DMS 273 (cell line): ENCODE results near the gene TPR.
A peak's percentile ranks its signal among the peaks of the same experiment; 100 is the strongest.
"Not testable (repeated sequence)": the region's sequence is repeated elsewhere in the genome, so short reads cannot be mapped to it uniquely, and the experiment has no call there.

Source experiments
- DNase-seq: peaks from one replicate; lab custom pipeline; 2025; ENCODE audit not compliant: unreplicated experiment; lab: John Stamatoyannopoulos, UW

TPR gene

DNA sequence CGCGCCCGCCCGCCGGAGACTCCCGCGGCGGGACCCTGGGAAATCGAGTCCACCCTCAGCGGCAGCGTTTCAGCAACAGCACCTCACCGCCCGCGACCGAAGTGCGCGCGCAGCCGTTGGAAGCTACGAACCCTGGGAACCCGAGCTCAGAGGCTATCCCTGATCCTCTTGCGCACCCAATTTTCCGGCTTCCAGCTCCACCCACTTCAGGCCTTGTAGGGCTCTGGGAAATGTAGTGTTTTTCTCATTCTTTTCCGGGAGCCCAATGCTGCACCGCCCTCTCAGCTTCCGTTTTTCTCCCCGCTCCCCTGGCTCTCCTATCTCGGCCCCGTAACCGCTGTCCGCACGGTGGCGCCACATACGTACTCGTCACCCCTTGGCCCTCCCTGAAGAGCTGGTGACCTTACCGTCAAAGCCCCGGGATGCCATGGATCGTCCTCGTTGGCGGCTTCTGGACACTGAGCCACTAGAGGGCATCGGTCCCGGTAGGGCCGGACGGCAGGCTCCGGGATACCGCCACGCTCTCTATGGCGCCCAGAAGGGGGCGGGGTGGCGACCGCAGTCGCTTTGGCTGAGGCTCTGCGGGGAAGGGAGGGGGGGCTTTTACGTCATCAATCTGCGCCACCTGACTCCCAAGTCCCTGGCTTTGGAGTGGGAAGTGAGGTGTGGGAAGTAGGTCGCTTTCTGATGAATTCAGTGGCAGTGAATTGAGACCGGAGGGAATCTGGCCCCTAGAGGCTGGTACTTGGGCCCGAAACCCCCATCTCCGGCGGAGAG is at the start of gene TPR, which contains the start of gene ODR4:
Gene TPR (minus strand): TSS at position 102 of the 777 bp plus-strand sequence. CDS start 225 bp downstream, outside the sequence.
Gene ODR4 (plus strand): TSS at position 687 of the 777 bp plus-strand sequence. CDS start 3,948 bp downstream, outside the sequence.
- peak; percentile 99 for DNase-seq

DNA sequence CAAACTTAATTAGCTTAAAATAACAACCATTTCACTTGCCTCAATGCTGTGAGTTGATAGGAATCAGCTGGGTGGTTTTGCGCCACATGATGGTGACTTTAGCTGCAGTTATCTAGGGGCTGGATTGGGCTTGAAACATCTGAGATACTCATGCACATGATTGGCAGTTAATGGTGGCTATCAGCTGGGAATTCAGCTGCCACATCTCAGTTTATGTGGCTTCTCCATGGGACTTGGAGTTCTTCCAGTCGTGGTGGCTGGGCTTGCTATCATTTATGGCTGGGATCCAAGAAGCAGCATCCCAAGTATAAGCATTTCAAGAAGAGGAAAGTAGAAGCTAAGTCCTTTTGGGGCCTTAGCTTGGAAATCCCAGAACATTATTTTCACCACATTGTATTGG is 49.5 kb upstream of the TPR start:
- peak; percentile 11 for DNase-seq

DNA sequence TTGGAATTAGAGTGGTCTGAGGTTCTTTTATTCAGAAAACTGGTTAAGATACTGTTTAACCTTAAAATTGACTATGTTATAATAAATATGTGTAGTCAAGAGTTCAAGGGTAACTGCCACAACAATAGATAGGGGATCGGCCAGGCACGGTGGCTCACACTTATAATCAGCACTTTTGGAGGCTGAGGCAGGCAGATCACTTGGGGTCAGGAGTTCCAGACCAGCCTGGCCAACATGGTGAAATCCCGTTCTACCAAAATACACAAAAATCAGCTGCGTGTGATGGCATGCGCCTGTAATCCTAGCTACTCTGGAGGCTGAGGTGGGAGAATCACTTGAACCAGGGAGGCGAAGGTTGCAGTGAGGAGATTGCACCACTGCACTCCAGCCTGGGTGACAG is 46.4 kb upstream of the TPR start:
- DNase-seq, result no peak

DNA sequence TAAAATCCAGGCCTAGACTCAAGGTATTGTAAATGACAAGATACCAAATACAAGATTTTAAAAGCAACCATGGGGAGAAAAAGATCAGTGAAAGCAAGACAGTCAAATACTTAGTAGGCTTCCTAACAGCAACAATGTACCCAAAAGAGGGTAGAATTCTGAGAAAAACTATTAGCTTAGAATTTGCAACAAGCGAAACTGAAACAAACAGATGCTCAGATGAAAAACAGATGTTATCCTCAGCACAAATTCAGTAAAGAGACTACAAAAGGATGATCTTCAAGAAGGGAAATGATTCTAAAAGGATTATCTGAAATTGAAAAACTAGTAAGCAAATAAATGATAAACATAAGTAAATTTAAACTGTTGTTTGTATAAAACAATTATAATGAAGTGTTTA is 45.9 kb upstream of the TPR start:
- no peak for DNase-seq

DNA sequence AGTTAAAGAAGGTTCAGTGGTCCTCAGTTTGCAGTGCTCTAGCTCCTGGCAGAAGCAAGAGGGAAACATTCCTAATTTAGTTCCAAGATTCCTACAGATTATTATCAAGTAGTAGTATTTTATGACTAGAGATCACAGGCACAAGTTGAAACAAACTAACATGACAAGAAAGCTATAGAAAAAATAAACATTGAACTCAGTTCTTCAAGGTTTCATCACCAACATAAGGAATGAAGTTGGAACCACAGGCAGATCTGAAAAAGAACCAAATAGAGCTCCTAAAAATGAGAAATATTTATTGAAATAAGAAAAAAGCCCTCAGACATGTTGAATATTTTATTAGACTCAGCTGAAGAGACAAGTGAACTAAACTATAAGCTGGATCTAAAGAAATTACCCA is 45.3 kb upstream of the TPR start:
- DNase-seq, result no peak

DNA sequence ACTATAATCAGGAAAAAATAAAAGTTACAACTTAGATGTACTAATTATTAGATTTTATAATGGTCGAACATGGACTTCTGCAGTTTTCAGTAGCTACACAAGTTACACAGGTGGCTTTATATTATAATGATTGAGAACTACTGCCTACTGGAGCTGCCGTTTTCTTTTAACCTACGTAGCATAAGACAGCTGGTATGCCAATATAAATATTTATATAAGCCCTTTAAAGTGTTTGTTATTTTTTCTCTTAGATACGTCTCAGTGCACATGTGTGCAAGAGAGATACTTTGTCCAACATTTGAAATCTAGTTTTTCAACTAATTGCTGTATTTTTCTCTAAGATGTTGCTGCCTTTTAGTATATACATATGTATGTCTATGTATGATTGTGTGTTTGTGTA is 43.5 kb upstream of the TPR start:
- no peak for DNase-seq

DNA sequence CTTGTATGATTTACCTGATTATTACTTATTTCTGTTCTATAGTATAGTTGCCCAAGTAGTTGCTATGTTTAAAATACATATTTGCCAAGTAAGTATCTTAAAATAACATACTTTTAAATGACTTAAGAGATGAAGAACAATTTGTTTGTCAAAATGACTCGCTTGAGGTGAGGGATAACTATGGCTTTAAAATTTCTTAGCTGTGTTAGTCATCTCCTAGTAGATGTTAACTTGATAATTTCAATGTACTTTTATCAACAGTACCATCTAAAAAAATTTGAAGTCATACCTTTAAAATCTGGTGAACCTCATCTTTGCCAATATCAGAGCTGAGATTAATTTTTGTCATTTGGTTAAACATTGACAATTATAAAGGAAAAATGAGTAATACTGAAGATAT is 38.3 kb upstream of the TPR start:
- DNase-seq, result no peak

DNA sequence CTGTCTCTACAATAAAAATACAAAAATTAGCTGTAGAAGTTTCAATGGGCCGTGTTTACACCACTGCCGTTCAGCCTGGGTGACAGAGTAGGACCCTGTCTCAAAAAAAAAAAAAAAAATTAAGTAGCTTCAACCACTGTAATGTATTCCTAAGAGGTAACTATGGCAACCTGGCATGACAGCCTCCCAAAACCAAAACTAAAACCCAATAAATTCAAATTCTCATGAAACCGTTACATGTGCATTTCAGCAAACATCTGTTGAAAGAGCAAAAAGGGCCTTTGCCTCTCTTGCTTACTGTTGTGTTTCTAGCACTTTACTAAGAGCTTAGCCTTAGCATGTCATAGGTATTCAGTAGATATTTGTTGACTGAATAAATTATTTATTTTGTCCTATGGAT is 34.0 kb upstream of the TPR start:
- no peak for DNase-seq

DNA sequence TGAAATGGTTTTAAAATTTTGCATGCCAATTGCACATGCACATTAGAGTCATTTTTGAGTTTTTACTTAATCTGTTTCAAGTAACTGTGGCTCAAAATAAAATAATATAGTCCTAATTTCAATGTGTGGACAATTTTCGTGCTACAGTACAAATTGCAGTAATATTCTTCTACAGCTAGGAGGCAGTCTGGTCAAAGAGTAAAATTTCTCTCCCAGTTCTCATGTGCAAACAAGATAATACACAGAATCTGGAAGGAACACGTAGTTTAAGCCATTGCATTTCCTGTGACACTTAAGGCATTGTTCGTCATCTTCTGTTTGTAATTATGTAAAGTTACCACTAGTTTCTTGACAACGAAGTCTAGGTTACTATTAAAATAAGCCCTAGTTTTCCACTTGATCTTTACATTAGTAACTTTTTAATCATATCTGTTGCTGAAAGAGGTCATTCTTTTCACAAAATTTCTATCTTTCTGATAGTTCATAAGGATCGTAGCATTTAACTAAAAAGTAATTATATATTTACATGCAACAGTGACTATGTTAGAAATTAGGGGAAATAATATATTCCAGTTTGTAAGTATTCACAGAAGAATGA is 29.5 kb upstream of the TPR start:
- peak; percentile 38 for DNase-seq

DNA sequence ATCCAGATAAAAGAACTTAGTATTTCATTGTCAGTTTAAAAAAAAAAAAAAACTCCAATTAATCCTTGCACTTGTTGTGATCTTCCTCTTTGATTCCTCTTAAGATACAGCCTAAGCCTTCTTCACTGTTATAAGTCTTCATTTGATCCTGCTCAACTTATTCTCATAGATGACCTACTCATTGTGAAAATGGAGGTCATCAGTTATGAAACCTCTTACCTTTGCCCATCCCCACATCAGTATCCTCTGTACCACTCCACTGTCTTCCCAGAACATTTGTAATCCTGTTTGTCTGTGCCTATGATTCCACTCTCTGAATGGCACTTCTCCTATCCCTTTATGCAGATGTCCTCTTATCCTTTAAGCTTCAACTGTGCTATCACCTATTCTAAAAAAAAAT is 28.6 kb upstream of the TPR start:
- DNase-seq, result no peak

DNA sequence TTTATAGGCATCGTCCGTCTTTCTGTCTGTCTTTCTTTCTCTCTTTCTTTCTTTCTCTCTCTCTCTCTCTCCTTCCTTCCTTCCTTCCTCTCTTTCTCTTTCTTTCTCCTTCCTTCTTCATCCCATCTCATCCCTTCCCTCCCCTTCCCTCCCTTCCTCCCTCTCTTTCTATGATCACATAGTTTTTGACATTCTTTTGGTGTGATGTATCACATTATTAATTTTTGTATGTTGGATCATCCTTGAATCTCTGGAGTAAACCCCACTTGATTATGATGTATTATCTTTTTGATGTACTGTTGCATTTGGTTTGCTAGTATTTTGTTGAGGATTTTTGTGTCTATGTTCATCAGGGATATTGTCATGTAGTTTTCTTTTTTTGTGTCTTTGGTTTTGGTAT is 26.4 kb upstream of the TPR start:
- DNase-seq, result not testable (repeated sequence)

DNA sequence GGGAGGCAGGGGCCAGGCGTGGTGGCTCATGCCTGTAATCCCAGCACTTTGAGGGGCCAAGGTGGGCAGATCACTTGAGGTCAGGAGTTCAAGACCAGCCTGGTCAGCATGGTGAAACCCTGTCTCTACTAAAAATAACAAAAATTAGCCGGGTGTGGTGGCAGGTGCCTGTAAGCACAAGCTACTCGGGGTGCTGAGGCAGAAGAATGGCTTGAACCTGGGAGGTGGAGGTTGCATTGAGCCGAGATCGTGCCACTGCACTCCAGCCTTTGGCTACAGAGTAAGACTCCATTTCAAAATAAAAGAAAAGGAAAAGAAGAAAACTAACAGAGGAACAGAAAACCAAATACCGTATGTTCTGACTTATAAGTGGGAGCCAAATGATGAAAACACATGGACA is 17.7 kb upstream of the TPR start:
- DNase-seq, result not testable (repeated sequence)

DNA sequence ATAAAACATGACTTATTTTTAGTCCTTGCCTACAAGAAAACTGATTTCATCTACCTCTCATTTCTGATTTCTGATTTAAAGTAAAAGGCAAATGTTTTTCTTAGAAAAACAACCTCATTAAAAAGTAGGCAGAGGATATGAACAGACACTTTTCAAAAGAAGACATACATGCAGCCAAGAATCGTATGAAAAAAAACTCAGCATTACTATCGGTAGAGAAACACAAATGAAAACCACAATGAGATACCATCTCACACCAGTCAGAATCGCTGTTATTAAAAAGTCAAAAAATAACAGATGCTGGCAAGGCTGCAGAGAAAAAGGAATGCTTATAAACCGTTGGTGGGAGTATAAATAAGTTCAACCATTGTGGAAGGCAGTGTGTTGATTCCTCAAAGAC is 16.8 kb upstream of the TPR start:
- no peak for DNase-seq

DNA sequence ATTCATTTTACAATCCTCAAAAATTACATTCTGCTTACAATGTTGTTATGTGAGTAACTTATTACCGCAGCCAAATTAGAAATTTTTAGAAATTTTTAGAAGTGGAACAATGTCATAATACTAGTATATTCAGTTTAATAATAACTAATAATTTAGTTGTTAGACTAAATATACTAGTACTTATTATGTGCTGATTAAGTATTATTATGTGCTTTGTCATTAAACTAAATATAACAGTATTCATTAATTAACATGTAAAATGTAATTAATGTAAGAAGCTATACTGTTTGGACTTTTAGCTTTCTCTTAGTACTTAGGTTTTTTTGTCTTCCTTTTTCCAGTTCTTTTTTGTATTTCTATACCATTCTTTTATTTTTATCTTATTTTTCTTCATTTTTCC is 15.9 kb upstream of the TPR start:
- no peak for DNase-seq

DNA sequence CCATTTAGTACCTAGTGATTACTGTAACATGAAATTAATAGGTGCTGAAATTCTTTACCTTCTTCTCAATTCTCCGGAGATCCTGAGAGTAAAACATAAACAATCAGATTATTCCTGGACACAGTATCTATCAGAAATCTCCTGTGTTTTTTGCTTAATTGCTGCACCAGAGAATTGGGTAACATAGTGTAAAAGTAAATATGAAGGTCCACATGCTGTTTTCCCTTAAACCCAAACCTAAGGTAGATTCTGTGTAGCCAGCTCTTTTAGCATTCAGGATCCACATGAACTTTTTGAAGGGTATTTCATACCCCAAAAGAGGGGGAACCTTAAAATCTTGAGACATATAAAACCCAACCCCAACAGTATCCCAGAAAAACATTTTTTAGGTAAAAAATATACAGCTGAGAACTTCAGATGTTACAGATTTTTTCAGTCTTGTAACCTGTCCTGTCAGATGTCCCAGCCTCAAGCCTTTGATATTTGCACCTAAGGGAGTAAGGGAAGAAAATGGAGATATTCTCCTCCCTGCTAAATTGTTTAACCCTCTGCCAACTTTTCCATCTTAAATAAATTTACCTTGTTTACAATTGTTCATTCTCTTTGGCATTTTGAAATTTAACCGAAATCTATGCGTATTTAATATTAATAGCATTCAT is 11.8 kb upstream of the TPR start:
- DNase-seq, result no peak

DNA sequence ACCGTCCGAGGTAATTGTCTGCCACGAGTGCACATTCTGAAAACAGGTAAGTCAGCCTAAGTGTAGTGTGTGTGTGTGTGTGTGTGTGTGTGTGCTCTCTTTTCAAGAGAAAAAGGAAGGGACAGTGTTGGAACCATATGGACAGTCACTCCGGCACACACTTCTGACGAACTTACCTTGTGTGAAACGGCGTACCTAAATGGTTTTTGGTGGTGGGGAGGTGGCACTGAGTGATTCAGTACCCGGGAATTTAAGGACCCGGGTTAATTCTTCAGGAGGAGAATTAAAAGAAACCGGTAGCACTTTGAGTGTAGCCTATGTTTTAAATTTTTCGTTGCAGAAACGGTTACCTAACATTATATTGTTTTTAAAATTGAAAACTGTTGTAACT is 871 bp upstream of the TPR start:
- DNase-seq, result no peak

DNA sequence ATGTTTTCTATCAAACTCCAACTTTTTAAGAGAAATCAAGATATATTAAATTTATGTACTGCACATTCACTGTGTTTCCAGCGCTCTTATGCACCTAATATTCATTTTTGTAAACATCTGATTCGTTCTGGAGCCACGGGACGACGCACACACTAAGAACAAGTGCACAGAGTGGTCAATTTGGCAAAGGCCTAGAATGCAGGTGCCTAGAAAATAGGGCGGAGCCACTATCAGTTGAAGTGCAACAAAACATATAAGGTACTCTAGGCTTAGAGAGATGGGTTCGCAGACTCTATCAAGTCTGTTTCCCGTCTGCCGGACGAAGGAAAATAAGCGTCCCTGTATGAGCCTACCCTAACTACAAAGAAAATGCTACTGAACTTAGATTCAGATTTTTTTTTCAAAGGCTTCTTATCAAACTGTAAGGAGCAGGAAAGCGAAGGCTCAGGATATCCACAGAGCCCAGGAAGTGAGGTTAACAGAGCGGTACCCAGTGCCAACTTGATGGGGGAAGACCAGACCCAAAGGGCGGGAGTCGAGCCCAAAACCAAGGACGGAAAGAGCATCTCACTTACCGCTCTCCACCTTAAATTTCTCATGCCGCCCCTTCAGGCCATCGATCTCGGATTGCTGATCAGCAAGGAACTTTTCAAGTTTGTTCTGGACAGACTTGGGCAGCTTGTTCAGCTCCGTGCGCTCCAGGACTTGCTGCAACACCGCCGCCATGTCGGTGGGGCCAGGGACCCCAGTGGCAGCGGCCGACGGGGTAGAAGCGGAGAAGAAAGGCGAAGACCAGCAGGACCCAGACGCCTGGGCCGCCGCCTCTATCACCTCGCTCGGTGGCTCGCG is 526 bp downstream of the TPR start:
- peak; percentile 75 for DNase-seq

DNA sequence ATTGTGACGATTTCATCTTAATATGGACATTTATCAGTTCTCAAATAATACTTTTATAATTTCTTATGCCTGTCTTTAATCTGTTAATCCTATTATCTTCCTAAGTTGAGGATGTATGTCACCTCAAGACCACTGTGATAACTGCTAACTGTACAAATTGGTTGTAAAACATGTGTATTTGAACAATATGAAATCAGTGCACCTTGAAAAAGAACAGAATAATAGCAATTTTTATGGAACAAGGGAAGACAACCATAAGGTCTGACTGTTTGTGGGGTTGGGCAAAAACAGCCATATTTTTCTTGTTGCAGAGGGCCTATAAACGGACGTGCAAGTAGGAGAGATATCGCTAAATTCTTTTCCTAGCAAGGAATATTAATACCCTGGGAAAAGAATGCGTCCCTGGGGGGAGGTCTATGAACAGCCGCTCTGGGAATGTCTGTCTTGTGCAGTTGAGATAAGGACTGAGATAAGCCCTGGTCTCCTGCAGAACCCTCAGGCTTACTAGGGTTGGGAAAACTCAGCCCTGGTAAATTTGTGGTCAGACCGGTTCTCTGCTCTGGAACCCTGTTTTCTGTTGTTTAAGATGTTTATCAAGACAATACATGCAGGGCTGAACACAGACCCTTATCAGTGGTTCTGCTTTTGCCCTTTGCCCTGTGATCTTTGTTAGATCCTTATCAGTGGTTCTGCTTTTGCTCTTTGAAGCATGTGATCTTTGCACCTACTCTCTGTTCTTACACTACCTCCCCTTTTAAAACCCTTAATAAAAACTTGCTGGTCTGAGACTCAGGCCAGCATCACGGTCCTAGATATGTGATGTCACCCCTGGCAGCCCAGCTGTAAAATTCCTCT is 27.0 kb downstream of the TPR start:
- DNase-seq, result not testable (repeated sequence)

DNA sequence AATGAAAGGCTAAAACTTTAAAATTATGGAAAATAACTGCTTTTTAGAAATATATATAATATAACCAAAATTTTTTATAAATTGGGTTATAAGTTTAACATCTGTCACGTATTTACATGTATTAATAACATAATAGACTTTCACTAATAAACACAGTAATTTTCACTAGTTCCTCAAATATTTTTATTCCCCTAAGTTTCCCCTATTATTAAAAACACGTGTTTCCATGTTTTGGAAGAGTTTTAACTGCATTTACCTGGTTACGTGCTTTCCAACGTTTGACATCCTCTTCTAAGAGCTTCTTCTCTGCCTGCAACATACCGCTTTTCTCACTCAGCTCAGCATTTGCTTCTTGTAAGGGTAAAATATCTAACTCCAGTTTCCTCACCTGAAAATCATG is 34.3 kb downstream of the TPR start:
- no peak for DNase-seq

DNA sequence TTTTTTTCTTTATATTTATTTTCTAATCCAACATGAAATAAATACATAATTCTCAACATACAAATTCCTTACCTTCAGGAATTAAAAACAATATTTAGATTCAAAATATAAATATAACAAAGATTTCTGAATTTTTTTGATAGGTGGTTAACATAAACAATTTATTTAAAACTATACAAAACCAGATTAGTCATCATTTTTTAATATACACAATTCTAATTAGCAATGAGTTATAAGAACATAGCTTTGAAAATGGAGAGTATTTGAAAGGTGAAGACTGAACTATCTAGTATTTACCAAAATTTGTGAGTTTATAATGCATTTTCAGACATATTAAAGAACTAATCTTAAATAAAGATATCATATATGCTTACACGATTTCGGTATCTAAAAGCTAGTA is 37.5 kb downstream of the TPR start:
- DNase-seq, result no peak
